Smooth muscle cell (in vitro differentiated cells): ENCODE results near the gene LMOD1. TPM values are rescaled to one million over a fixed set of nuclear protein-coding genes. Genes with fewer than 3 reads are reported as not detected.

ENCODE experiments used
- DNase-seq: peaks from one replicate; lab custom pipeline; 2025; ENCODE audit not compliant: unreplicated experiment; lab: John Stamatoyannopoulos, UW
- H2AFZ ChIP-seq: fragments of 200-600 bp; sonication (generic); 2 replicates; pipeline ENCODE4 v1.6.0; 2016; ENCODE audit warnings: antibody characterized with exemption, low read depth, mild to moderate bottlenecking
- H3F3A ChIP-seq: fragments of 200-600 bp; sonication (generic); 2 replicates; pipeline ENCODE4 v1.6.0; 2017; ENCODE audit warnings: antibody characterized with exemption, low read depth
- H3K27ac ChIP-seq: fragments of 200-600 bp; sonication (generic); 2 replicates; pipeline ENCODE4 v1.5.1; 2016; ENCODE audit warnings: low read depth, mild to moderate bottlenecking
- H3K27me3 ChIP-seq: fragments of 200-600 bp; sonication (generic); 2 replicates; pipeline ENCODE4 v1.6.1; 2016; ENCODE audit warnings: low read depth, mild to moderate bottlenecking
- H3K36me3 ChIP-seq: fragments of 200-600 bp; sonication (generic); 2 replicates; pipeline ENCODE4 v1.5.1; 2016; ENCODE audit warnings: low read depth
- H3K4me1 ChIP-seq: fragments of 200-600 bp; sonication (generic); 2 replicates; pipeline ENCODE4 v1.5.1; 2016; ENCODE audit warnings: low read depth
- H3K4me2 ChIP-seq: fragments of 200-600 bp; sonication (generic); 2 replicates; pipeline ENCODE4 v1.6.0; 2016; ENCODE audit warnings: mild to moderate bottlenecking
- H3K4me3 ChIP-seq: fragments of 200-600 bp; sonication (generic); 2 replicates; pipeline ENCODE4 v1.5.1; 2016; ENCODE audit warnings: mild to moderate bottlenecking
- H3K79me2 ChIP-seq: fragments of 200-600 bp; sonication (generic); 2 replicates; pipeline ENCODE4 v1.6.0; 2016; ENCODE audit warnings: low read depth, mild to moderate bottlenecking
- H3K9ac ChIP-seq: fragments of 200-600 bp; sonication (generic); 2 replicates; pipeline ENCODE4 v1.6.0; 2016; ENCODE audit warnings: low read depth
- H3K9me3 ChIP-seq: fragments of 200-600 bp; sonication (generic); replicated peaks from 2 replicates; pipeline ENCODE4 v1.5.1; 2016; ENCODE audit warnings: low read depth
- H4K20me1 ChIP-seq: fragments of 200-600 bp; sonication (generic); 2 replicates; pipeline ENCODE4 v1.6.0; 2016; ENCODE audit warnings: low read depth
- CTCF ChIP-seq: fragments of 200-600 bp; sonication (generic); IDR thresholded peaks from 2 replicates; pipeline ENCODE4 v1.5.1; 2017; ENCODE audit warnings: borderline replicate concordance, mild to moderate bottlenecking, antibody characterized with exemption; ENCODE audit not compliant: insufficient read depth, poor library complexity, severe bottlenecking
- WGBS: methylation state at CpG from one replicate; pipeline ENCODE4 v1.1.7; 2016; ENCODE audit warnings: low lambda C conversion rate; 5-methylcytosine and 5-hydroxymethylcytosine counted together
- polyA plus RNA-seq: library from polyadenylated mRNA; unstranded; fragments of >200 nt; fragmentation: Nextera tagmentation; extraction: Ambion mirVana; gene quantifications from 2 replicates; pipeline ENCODE4 v1.2.1, GENCODE V29; 2016
- total RNA-seq: library from RNA; depleted of rRNA; stranded (reverse); fragments of >200 nt; gene quantifications from 2 replicates; pipeline ENCODE4 v1.2.3, GENCODE V29; 2014

Gene LMOD1
- total and polyA plus RNA-seq, 2 experiments from 2014 or later = 4.0 to 5.6 TPM

GRCh38 chr1:201954263-201955008 lies 8.1 kb upstream of the LMOD1 start:
- TF ChIP-seq CTCF = no peak

DNA sequence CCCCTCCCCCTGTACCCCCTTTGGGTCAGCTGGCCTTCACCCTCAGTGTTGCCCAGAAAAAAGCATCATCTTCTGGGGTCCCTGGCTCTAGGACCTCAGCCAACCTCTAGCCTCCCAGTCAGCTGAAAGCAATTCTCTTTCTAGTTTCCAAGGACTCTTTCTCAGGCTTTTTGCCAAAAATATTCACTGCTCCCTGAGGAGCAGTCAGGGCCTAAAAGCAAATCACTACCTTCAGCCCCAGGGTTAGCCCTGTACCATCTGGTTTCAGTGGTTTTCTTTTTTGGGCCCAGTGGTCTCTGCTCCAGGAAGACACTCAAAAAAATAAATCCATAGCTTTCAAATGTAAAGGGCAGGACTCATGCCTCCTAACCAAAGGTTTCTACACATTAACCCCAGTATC lies 3.1 kb upstream of the LMOD1 start:
- Histone ChIP-seq H3K9me3 (no peaks in the 10 kb centered on the region), H3K4me3 (no peak overlapping the region), H3K27ac (no peak overlapping the region), H3K27me3 (no peaks in the 10 kb centered on the region), H3K4me1 (peaks cover 13% of the 10 kb centered on the region), H3K9ac (no peak overlapping the region), H4K20me1 (no peaks in the 10 kb centered on the region), H3K36me3 (no peaks in the 10 kb centered on the region), H3K4me2 (no peak overlapping the region), H3K79me2 (peaks cover 7% of the 10 kb centered on the region), H3F3A (no peaks in the 10 kb centered on the region), H2AFZ (no peak overlapping the region)
- no peak for DNase-seq
- no peak for TF ChIP-seq CTCF

More at GRCh38 chr1:201954263-201955008, 8.1 kb upstream of the LMOD1 start:
- Histone ChIP-seq H3F3A (no peaks in the 10 kb centered on the region), H3K9me3 (no peaks in the 10 kb centered on the region), H3K27ac (peak overlapping the region; percentile 95), H3K9ac (peak overlapping the region; percentile 94), H3K4me2 (peak overlapping the region; percentile 80), H3K79me2 (peaks cover 38% of the 10 kb centered on the region), H4K20me1 (peaks cover 12% of the 10 kb centered on the region), H2AFZ (peak overlapping the region; percentile 63), H3K4me1 (peaks cover 7% of the 10 kb centered on the region), H3K27me3 (no peaks in the 10 kb centered on the region), H3K4me3 (peak overlapping the region; percentile 84), H3K36me3 (peaks cover 3% of the 10 kb centered on the region)
- 51% methylated on average over 24 of the region's 24 CpGs for WGBS
- no peak for DNase-seq

DNA sequence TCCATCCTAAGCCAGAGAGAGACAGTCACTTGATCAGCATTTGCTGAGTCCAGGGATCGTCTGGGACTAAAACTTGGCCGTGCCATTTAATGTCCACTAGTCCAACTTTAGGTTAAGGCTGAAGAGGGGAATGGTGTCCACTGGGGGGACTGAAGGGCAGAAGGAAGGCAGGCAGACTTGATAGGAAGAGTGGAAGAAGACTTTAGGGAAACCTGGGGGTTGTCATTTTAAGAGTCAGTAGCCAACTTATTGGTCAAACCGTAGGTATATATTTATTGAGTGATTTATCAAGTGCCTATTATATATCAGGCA lies 1.3 kb upstream of the LMOD1 start:
- Histone ChIP-seq H2AFZ (no peak overlapping the region), H3K4me2 (peak overlapping the region; percentile 92), H3K27ac (peak overlapping the region; percentile 88), H3K4me1 (peaks cover 18% of the 10 kb centered on the region), H4K20me1 (no peaks in the 10 kb centered on the region), H3F3A (no peaks in the 10 kb centered on the region), H3K36me3 (no peaks in the 10 kb centered on the region), H3K27me3 (no peaks in the 10 kb centered on the region), H3K79me2 (peaks cover 14% of the 10 kb centered on the region), H3K4me3 (peak overlapping the region; percentile 55), H3K9me3 (no peaks in the 10 kb centered on the region), H3K9ac (no peak overlapping the region)
- TF ChIP-seq CTCF = no peak
- WGBS = 55% methylated on average over 3 of the region's 3 CpGs
- DNase-seq = no peak

- Histone ChIP-seq H3K4me2 (peak overlapping the region; percentile 92), H3K4me3 (peak overlapping the region; percentile 55), H3K4me1 (peaks cover 34% of the 10 kb centered on the region), H3K9ac (peak overlapping the region; percentile 49), H3K79me2 (peaks cover 14% of the 10 kb centered on the region), H3F3A (no peaks in the 10 kb centered on the region), H2AFZ (peak overlapping the region; percentile 9), H3K9me3 (no peaks in the 10 kb centered on the region), H3K27me3 (no peaks in the 10 kb centered on the region), H3K27ac (peak overlapping the region; percentile 88), H4K20me1 (no peaks in the 10 kb centered on the region), H3K36me3 (no peaks in the 10 kb centered on the region)
- no peak for DNase-seq
- no peak for TF ChIP-seq CTCF
- WGBS = 41% methylated on average over 10 of the region's 10 CpGs
These were observed 505 bp downstream of the LMOD1 start for GRCh38 chr1:201945863-201946223.
